H9 (cell line): Measurements from ENCODE around the gene NOX5. TPM values are rescaled to one million over a fixed set of nuclear protein-coding genes. Genes with fewer than 3 reads are reported as not detected.

Source experiments
- DNase-seq: peaks from one replicate; pipeline ENCODE4 v3.0.0-alpha.2; 2017
- H2AFZ ChIP-seq: one replicate; pipeline ENCODE4 v1.6.1; 2013; ENCODE audit warnings: mild to moderate bottlenecking, low read length, control low read depth, moderate library complexity
- H2AK5ac ChIP-seq: 2 replicates; pipeline ENCODE4 v1.6.1; 2013; ENCODE audit warnings: low read length, control low read depth, mixed read lengths; ENCODE audit not compliant: insufficient read length
- H2BK120ac ChIP-seq: one replicate; pipeline ENCODE4 v1.6.1; 2013; ENCODE audit warnings: low read depth, mild to moderate bottlenecking, low read length, control low read depth, inconsistent platforms; ENCODE audit not compliant: poor library complexity, severe bottlenecking
- H2BK12ac ChIP-seq: 2 replicates; pipeline ENCODE4 v1.6.1; 2013; ENCODE audit warnings: low read length, control low read depth, mixed read lengths, low read depth; ENCODE audit not compliant: insufficient read length
- H2BK15ac ChIP-seq: 2 replicates; pipeline ENCODE4 v1.6.1; 2013; ENCODE audit warnings: low read depth, low read length, control low read depth
- H2BK20ac ChIP-seq: one replicate; pipeline ENCODE4 v1.6.1; 2013; ENCODE audit warnings: low read depth, mild to moderate bottlenecking, low read length, control low read depth, inconsistent platforms; ENCODE audit not compliant: poor library complexity, severe bottlenecking
- H2BK5ac ChIP-seq: 2 replicates; pipeline ENCODE4 v1.6.1; 2013; ENCODE audit warnings: low read length, control low read depth, mixed read lengths; ENCODE audit not compliant: insufficient read length
- H3K14ac ChIP-seq: 2 replicates; pipeline ENCODE4 v1.6.1; 2013; ENCODE audit warnings: low read length, control low read depth; ENCODE audit not compliant: insufficient read depth
- H3K18ac ChIP-seq: 2 replicates; pipeline ENCODE4 v1.6.1; 2013; ENCODE audit warnings: low read depth, mild to moderate bottlenecking, mixed read lengths, low read length, control low read depth; ENCODE audit not compliant: insufficient read length
- H3K23ac ChIP-seq: 2 replicates; pipeline ENCODE4 v1.6.1; 2013; ENCODE audit warnings: low read length, control low read depth, mixed read lengths, low read depth; ENCODE audit not compliant: insufficient read length
- H3K23me2 ChIP-seq: 2 replicates; pipeline ENCODE4 v1.6.1; 2013; ENCODE audit warnings: low read depth, mild to moderate bottlenecking, mixed read lengths, low read length, control low read depth; ENCODE audit not compliant: insufficient read length, poor library complexity, severe bottlenecking
- H3K27ac ChIP-seq: 2 replicates; pipeline ENCODE4 v1.5.1; 2013; ENCODE audit warnings: low read length, control low read depth, mixed read lengths, low read depth; ENCODE audit not compliant: insufficient read length
- H3K27me3 ChIP-seq: 2 replicates; pipeline ENCODE4 v1.6.1; 2013; ENCODE audit warnings: low read length, control low read depth, inconsistent platforms; ENCODE audit not compliant: insufficient read depth
- H3K4ac ChIP-seq: 2 replicates; pipeline ENCODE4 v1.6.1; 2013; ENCODE audit warnings: low read depth, mild to moderate bottlenecking, control low read depth, inconsistent platforms, low read length, moderate library complexity
- H3K4me1 ChIP-seq: 2 replicates; pipeline ENCODE4 v1.6.1; 2013; ENCODE audit warnings: low read length, control low read depth, inconsistent platforms; ENCODE audit not compliant: insufficient read depth
- H3K4me2 ChIP-seq: 2 replicates; pipeline ENCODE4 v1.6.1; 2013; ENCODE audit warnings: low read length, control low read depth, mixed read lengths; ENCODE audit not compliant: insufficient read length, insufficient read depth
- H3K56ac ChIP-seq: 2 replicates; pipeline ENCODE4 v1.6.1; 2013; ENCODE audit warnings: low read depth, mild to moderate bottlenecking, mixed read lengths, low read length, control low read depth; ENCODE audit not compliant: insufficient read length
- H3K79me1 ChIP-seq: 2 replicates; pipeline ENCODE4 v1.6.1; 2013; ENCODE audit warnings: low read depth, mild to moderate bottlenecking, moderate library complexity, low read length, control low read depth, inconsistent platforms; ENCODE audit not compliant: insufficient read depth, poor library complexity, severe bottlenecking
- H3K79me2 ChIP-seq: 2 replicates; pipeline ENCODE4 v1.6.1; 2013; ENCODE audit warnings: low read length, control low read depth, inconsistent platforms; ENCODE audit not compliant: insufficient read depth
- H3K9ac ChIP-seq: 2 replicates; pipeline ENCODE4 v1.6.1; 2013; ENCODE audit warnings: low read length, control low read depth, mixed read lengths; ENCODE audit not compliant: insufficient read length; ENCODE audit errors: extremely low read depth
- H3K9me3 ChIP-seq: one replicate; pipeline ENCODE4 v1.6.1; 2013; ENCODE audit warnings: low read depth, low read length, inconsistent platforms; ENCODE audit not compliant: control insufficient read depth
- H3T11ph ChIP-seq: one replicate; pipeline ENCODE4 v1.6.1; 2013; ENCODE audit warnings: mild to moderate bottlenecking, low read length, control low read depth, inconsistent platforms
- H4K20me1 ChIP-seq: one replicate; pipeline ENCODE4 v1.6.1; 2013; ENCODE audit not compliant: control insufficient read depth, insufficient read length, insufficient read depth
- H4K5ac ChIP-seq: 2 replicates; pipeline ENCODE4 v1.6.1; 2013; ENCODE audit warnings: low read depth, mild to moderate bottlenecking, mixed read lengths, low read length, control low read depth; ENCODE audit not compliant: insufficient read length
- H4K8ac ChIP-seq: replicated peaks from 2 replicates; pipeline ENCODE4 v1.6.1; 2013; ENCODE audit warnings: low read length, control low read depth, mixed read lengths, low read depth; ENCODE audit not compliant: insufficient read length
- H4K91ac ChIP-seq: 2 replicates; pipeline ENCODE4 v1.6.1; 2013; ENCODE audit warnings: low read depth, mild to moderate bottlenecking, moderate library complexity, mixed read lengths, low read length, control low read depth; ENCODE audit not compliant: insufficient read length
- H3K27ac Mint-ChIP-seq, 3 experiments: 2 replicates in 2 of 3; 3 replicates in 1 of 3; pipeline ENCODE4 v1.8.0; 2020 to 2021; ENCODE audit warnings: mixed read lengths in 3 of 3, mild to moderate bottlenecking in 1 of 3, moderate library complexity in 1 of 3
- H3K27me3 Mint-ChIP-seq: 2 replicates; pipeline ENCODE4 v1.8.0; 2021; ENCODE audit warnings: low read depth, mild to moderate bottlenecking, moderate library complexity, mixed read lengths
- H3K36me3 Mint-ChIP-seq, 3 experiments: 2 replicates in 2 of 3; 3 replicates in 1 of 3; pipeline ENCODE4 v1.8.0; 2020 to 2021; ENCODE audit warnings: low read depth in 3 of 3, mixed read lengths in 3 of 3; ENCODE audit not compliant: insufficient read depth in 1 of 3
- H3K4me1 Mint-ChIP-seq, 2 experiments: 2 replicates each; pipeline ENCODE4 v1.8.0; 2020; ENCODE audit warnings: mixed read lengths in 2 of 2
- H3K4me3 Mint-ChIP-seq, 2 experiments: 2 replicates in 1 of 2; 3 replicates in 1 of 2; pipeline ENCODE4 v1.8.0; 2020 to 2021; ENCODE audit warnings: mild to moderate bottlenecking in 2 of 2, mixed read lengths in 2 of 2, moderate library complexity in 1 of 2
- H3K9me3 Mint-ChIP-seq, 2 experiments: 2 replicates in 1 of 2; 3 replicates in 1 of 2; pipeline ENCODE4 v1.8.0; 2020; ENCODE audit warnings: mild to moderate bottlenecking in 2 of 2, mixed read lengths in 2 of 2, moderate library complexity in 1 of 2
- CTCF ChIP-seq: fragments of 200-600 bp; sonication (generic); conservative IDR thresholded peaks from 3 replicates; pipeline ENCODE4 v1.8.0; 2021; ENCODE audit warnings: antibody characterized with exemption, mild to moderate bottlenecking
- WGBS: extraction: QIAGEN DNeasy Blood & Tissue Kit; methylation state at CpG from one replicate; pipeline ENCODE4 v1.1.7; 2013; ENCODE audit warnings: missing lambda C conversion rate, low lambda C conversion rate, mixed read lengths; ENCODE audit not compliant: insufficient read length; ENCODE audit errors: extremely low coverage; 5-methylcytosine and 5-hydroxymethylcytosine counted together
- long read RNA-seq: library from polyadenylated mRNA; unstranded; transcript quantifications from one replicate; pipeline ENCODE4 v2.0.0, GENCODE V29; 2020
- total RNA-seq: library from RNA; stranded (reverse); gene quantifications from 2 replicates; pipeline ENCODE4 v1.2.1, GENCODE V29; 2021

Gene NOX5
- 0.04 TPM in 1 of 2 replicates, not detected in the other for total RNA-seq
- long read RNA-seq = 0 reads

GRCh38 chr15:69014454-69014853 lies at the start of gene NOX5:
Gene NOX5 (plus strand): TSS chr15:69014695. CDS start chr15:69014736, 41 bp downstream.
- no peak within 1 kb of the TSS for H3K4me3 Mint-ChIP-seq
- no peaks in the 10 kb centered on the region for H3K79me2 ChIP-seq
- no peak within 1 kb of the TSS for H4K91ac ChIP-seq
- H4K5ac ChIP-seq = no peak within 1 kb of the TSS
- H3K4me2 ChIP-seq = no peak within 1 kb of the TSS
- H4K8ac ChIP-seq = no peak within 1 kb of the TSS
- no peak for TF ChIP-seq CTCF
- no peak within 1 kb of the TSS for H3K9ac ChIP-seq
- no peak within 1 kb of the TSS for H3K23ac ChIP-seq
- no peak within 1 kb of the TSS for H3K4ac ChIP-seq
- H3K36me3 Mint-ChIP-seq = peaks cover 0 to 4% (median under 1%) of the 10 kb centered on the region in 3 experiments; a peak in 3 of 7 replicates
- H3K56ac ChIP-seq = no peak within 1 kb of the TSS
- H3K27me3 Mint-ChIP-seq = peaks cover 14% of the 10 kb centered on the region
- H3K23me2 ChIP-seq = no peaks in the 10 kb centered on the region
- no peak within 1 kb of the TSS for H2BK120ac ChIP-seq
- no peak within 1 kb of the TSS for H2BK15ac ChIP-seq
- no peak for DNase-seq
- no peaks in the 10 kb centered on the region for H3K9me3 ChIP-seq
- no peak within 1 kb of the TSS for H2BK12ac ChIP-seq
- no peak within 1 kb of the TSS for H3K27ac ChIP-seq
- H2BK5ac ChIP-seq = no peak within 1 kb of the TSS
- H4K20me1 ChIP-seq = peaks cover 3% of the 10 kb centered on the region
- H3T11ph ChIP-seq = no peak within 1 kb of the TSS
- WGBS = no CpG with 5 or more reads among the region's 1 CpG
- no peaks in the 10 kb centered on the region for H3K79me1 ChIP-seq
- H3K4me1 ChIP-seq = no peaks in the 10 kb centered on the region
- no peak within 1 kb of the TSS for H2AFZ ChIP-seq
- peaks cover 10 to 16% of the 10 kb centered on the region in 2 experiments for H3K4me1 Mint-ChIP-seq
- H3K18ac ChIP-seq = no peak within 1 kb of the TSS
- H3K14ac ChIP-seq = no peak within 1 kb of the TSS; the same call in 1 of the 2 replicates
- no peak within 1 kb of the TSS for H2AK5ac ChIP-seq
- H3K27ac Mint-ChIP-seq = no peak within 1 kb of the TSS; a peak in 1 of 7 replicates
- H3K9me3 Mint-ChIP-seq = peaks cover 1 to 3% of the 10 kb centered on the region in 2 experiments; a peak in 4 of 5 replicates
- no peaks in the 10 kb centered on the region for H3K27me3 ChIP-seq
- no peak within 1 kb of the TSS for H2BK20ac ChIP-seq
